ENCODE data around the gene TOP1.
"Not testable (repeated sequence)": the region's sequence is repeated elsewhere in the genome, so short reads cannot be mapped to it uniquely, and the experiment has no call there.

TOP1 gene

DNA sequence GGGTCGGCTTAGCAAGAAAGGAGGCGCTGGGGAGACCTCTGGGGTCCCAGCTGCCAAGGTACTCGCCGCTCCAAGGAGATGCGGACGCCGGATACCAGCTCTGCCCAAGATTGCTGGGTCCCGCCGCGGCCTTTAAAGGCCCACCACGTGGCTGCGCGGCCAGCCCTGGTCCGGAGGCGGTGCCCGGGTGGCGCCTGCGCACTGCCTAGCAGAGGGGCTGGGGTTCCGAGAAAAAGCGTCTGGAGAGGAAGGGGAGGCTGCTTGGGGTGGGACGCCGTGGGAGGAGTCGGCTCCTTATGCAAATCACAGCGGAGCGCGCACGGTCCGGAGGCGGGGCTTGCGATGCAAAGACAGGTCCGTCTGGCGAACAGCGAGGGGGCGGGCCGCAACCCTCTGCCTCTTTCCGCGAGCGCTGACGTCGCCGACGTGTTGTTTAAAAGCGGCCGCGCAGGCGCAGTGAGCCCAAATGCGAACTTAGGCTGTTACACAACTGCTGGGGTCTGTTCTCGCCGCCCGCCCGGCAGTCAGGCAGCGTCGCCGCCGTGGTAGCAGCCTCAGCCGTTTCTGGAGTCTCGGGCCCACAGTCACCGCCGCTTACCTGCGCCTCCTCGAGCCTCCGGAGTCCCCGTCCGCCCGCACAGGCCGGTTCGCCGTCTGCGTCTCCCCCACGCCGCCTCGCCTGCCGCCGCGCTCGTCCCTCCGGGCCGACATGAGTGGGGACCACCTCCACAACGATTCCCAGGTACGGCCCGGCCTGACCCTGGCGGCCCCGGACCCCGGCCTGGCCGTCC, at the start of gene TOP1:
TSS of gene TOP1 (plus strand) at position 464 of the 791 bp plus-strand sequence. CDS start at position 710, 246 bp downstream.
- DNase-seq = peak; percentile 95

- no peak for DNase-seq
Observed at GRCh38 chr20:40979247-40979646, 49.4 kb upstream of the TOP1 start.

DNA sequence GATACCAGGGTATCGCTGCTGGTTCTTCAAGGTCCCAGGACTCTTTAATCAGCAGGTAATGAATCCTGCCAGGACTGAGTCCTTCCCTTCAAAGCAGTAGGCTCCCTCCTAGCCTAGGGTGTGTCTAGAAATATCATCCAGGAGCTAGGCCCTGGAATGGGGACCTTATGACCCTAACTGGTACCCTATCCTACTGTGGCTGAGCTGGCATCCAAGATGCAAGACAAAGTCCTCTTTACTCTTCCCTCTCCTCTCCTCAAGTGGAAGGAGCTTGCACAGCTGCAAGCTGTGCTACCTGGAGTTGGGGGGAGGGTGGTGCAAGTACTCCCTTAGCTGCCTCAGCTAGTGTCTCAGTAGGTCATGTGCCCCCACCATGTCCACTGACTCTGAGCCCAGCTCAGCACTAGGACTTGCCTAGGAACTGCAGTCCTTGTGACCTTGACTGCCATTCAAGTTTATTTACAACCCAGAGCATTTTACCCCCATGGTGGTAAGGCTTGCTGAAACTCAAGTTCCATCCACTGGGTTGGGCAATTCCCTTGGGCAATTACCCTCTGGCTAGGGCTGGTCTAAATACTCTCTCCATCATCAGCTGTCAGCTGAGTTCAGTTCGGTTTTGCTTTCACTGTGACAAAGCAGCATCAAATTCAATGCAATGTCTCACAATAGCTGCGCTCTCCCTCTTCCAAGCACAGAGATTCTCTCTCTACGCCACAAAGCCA, 48.4 kb upstream of the TOP1 start:
- no peak for DNase-seq

GRCh38 chr20:40980828-40981310, 47.8 kb upstream of the TOP1 start:
- no peak for DNase-seq

DNA sequence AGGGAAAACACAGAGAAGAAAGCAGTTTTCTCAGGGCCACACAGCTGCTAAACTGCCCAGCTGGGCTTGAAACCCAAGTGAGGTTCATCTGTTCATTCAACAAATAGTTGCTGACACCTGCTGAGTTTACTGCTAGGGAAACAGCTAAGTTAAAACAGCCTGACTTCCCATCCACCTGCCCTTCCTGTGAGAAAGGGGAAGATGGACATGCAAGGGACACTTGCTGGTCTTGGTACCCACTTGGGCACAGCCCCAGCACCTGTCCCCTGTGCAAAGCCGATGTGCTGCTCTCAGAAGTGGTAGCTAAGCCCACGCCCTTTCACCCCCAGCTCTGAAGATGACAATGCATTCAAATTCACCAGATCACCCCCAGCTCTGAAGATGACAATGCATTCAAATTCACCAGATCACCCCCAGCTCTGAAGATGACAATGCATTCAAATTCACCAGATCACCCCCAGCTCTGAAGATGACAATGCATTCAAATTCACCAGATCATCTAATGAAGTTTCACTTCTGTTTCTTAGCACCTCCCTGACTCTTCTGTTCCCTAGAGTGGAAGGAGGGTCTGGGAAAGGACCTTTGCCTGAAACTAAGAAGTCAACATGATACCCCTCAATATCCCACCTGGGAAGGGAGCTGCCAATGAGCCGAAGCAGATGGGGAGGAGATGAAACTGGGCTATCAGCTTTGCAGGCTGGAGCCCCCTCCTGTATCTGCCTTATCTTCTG, 46.0 kb upstream of the TOP1 start:
- DNase-seq = no peak

DNA sequence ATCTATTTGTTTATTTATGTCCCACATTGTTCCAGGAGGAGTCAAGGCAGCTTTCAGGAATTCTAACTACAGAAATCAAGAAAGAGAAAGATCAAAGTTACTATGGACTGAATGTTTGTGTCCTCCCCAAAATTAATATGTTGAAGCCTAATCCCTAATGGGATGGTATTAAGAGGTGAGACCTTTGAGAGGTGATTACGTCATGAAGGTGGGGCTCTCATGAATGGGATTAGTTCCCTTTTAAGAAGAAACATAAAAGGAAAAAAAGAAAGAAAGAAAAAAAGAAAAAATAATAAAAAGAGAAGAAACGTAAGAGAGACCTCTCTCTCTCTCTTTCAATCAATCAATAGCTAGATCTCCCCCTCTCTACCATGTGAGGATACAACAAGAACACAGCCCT, 44.7 kb upstream of the TOP1 start:
- no peak for DNase-seq

GRCh38 chr20:40984496-40984895, 44.1 kb upstream of the TOP1 start:
- DNase-seq = no peak

- no peak for DNase-seq
Observed at GRCh38 chr20:40986774-40987173, 41.8 kb upstream of the TOP1 start.

DNA sequence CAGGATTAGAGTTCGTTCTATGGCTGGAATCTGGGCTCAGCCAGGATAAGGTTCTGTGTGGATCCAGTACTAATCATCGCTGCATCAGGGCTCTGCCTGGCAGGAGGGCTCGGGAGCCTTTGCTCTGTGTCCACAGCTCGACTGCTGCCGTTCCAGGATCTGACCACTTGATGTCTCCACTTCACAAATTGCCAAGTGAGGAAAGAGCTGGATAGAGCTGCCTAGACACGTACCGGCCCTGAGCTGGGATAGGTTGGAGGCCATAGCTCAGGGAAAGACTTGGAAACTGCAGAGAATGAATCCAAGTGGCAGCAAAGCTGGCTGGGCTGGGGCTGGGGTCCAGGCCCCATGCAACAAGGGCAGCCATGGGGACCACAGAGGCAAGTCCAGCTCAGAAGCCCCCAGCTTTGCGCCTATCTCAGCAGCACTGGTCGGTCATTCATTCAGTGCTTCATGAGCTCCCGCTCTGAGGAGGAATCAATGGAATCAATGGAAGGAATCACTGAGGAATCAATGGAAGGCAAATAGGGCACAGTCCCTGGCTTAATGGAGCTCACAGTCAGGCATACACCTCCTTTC, 38.0 kb upstream of the TOP1 start:
- peak; percentile 63 for DNase-seq

DNA sequence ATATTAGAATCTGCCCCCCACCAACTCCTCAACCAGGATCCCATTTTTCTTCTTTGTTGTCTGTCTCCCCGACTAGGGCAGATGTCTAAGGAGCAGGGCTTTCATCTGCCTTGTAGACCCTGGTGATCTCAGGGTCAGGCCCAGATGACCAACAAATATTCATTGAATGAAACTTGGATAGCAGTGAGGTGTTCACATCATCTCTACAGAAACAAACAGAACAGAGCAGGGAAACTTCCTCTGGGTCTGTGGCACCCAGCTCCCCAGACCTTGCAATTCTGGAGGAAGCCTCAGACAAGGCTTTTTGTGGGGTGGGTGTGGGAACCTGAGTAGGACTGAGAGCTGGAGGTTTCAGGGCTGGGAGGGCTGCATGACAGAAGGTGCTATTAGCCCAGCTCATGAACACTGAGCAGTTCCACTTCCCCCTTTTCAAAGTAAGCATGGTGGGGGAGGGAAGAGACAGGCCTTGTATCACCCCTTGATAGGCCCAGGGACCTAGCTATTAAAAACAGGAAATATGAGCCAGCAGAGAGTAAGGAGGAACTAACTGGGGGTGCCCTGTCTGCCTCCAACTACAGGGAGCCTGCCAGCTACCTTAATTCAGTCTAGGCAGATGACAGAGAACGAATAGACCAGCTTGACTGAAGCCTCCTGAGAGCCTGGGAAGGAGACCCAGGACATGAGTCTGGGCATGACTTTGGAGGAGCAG, 37.3 kb upstream of the TOP1 start:
- no peak for DNase-seq

DNA sequence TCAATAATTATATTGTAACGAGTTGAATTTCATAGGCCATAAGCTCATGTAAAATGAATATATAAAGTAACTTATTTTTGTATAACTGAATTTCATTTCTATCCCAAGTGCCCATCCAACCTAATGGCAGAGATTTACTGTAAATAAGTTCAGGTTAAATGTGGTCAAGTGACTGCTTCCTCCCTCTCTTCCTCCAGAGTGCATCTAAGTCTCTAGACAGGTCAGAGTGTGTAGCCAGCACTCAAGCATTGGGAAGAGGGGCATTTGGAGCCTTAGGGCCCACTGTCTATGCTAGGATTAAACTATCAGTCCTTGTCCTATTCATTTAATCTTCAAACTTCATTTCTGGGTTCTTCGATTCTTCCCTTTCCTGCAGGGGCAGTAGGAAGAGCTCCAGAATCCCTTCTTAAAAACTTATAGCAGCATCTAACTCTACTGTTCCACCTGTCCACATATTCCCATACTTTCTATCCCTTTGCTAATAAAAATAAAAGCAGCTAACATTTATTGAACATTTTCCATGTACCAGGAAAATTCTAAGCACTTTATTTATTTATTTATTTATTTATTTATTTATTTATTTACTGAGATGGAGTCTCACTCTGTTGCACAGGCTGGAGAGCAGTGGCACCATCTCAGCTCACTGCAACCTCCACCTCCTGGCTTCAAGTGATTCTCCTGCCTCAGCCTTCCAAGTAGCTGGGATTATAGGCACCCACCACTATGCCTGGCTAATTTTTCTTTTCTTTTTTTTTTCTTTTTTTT, 36.1 kb upstream of the TOP1 start:
- no peak for DNase-seq

- no peak for DNase-seq
Observed at GRCh38 chr20:40993794-40994540, 34.7 kb upstream of the TOP1 start.

- no peak for DNase-seq
Observed at GRCh38 chr20:40996326-40996725, 32.3 kb upstream of the TOP1 start.

DNA sequence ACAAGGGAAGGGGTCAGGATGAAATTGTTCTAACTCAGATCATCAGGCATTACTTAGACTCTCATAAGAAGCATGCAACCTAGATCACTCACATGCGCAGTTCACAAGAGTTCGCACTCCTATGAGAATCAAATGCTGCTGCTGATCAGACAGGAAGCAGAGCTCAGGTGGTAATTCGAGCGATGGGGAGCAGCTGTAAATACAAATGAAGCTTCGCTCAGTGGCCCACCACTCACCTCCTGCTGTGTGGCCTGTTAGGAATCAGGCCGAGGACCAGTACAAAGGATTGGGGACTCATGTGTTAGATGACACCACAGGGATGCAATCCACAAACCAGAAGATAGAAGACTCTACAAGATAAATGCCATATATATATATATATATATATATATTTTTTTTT, 31.5 kb upstream of the TOP1 start:
- no peak for DNase-seq

GRCh38 chr20:40999841-41000240, 28.8 kb upstream of the TOP1 start:
- DNase-seq = no peak

DNA sequence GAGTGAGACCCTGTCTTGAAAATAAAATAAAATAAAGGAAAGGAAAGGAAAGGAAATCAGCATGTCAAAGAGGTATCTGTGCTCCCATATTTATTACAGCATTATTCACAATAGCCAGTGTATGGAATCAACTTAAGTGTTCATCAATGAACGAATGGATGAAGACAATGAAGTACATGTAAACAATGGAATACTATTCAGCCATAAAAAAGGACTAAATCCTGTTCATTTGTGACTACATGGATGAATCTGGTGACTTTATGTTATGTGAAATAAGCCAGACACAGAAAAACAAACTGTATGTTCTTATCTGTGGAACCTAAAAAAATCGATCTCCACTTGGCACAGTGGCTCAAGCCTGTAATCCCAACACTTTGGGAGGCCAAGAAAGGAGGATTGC, 28.0 kb upstream of the TOP1 start:
- DNase-seq = no peak

GRCh38 chr20:41001497-41001896, 27.1 kb upstream of the TOP1 start:
- DNase-seq = no peak

DNA sequence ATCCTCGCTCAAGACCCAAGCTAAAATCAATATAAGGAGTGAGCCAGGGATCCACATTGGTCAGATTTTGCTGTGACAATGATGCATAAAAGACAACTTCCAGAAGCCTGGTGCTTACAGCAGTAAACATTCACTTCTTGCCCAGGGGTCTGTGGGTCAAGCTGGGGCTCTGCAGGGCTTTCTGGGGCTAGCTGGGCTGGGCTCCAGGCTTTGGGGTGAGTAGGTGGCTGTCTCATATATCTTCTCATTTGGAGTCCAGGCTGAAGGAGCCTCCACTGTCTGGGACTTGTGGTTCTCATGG, 25.8 kb upstream of the TOP1 start:
- no peak for DNase-seq

DNA sequence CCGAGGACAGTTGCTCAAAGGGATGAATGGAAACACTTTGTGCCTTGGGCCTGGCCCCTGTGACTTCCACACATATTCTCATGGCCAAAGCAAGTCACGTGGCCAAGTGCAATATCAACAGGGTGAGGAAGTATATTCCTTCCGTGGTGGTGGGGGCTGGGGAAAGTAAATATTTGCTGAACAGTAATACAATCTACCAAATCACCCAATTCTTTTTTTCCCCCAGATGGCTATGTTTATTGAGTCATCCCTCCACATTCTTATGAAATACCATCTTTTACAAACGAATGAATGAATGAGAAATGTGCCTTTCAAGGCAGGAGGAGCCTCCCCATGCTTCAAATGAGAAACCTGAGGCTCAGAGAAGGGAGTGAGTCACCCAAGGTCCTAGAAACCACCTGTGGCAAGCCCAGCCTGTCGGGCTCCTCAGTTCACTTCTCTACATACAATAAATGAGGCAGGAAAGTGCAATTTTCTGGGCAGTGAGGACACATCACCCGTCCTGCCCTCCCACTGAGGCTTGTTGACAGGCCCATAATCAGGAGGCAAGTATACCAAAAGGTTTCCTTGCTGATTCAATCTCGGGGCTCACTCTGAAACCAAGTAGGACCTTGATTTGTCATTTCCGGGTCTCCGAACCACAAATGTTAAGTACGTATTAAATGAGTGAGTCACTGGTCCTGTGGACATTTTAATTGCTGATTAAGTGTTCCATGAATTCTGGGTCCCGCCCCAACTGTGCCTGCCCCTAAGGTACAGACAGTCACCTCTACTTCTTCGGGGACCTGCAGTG, 25.3 kb upstream of the TOP1 start:
- peak; percentile 49 for DNase-seq

DNA sequence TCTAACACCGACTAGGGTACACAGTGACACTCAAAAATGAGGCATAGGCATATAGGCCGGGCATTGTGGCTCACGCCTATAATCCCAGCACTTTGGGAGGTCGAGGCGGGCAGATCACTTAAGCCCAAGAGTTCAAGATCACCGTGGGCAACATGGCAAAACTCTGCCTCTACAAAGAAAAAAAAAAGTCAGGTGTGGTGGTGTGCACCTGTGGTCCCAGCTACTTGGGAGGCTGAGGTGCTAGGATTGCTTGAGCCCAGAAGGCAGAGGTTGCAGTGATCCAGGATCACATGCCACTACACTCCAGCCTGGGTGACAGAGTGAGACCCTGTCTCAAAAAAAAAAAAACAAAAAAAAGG, 24.7 kb upstream of the TOP1 start:
- not testable (repeated sequence) for DNase-seq

Measured in NCI-H748 treated with DMSO at 0.1 percent for 48 hours (cell line).